ENCODE results near the gene ACAP1.

The ACAP1 gene

GRCh38 chr17:7392696-7393612 is 56.6 kb downstream of the ACAP1 start:
- DNase-seq: no peak

GRCh38 chr17:7393613-7394451 is 57.5 kb downstream of the ACAP1 start:
- peak; percentile 60 to 74 (median 68) for DNase-seq

DNA sequence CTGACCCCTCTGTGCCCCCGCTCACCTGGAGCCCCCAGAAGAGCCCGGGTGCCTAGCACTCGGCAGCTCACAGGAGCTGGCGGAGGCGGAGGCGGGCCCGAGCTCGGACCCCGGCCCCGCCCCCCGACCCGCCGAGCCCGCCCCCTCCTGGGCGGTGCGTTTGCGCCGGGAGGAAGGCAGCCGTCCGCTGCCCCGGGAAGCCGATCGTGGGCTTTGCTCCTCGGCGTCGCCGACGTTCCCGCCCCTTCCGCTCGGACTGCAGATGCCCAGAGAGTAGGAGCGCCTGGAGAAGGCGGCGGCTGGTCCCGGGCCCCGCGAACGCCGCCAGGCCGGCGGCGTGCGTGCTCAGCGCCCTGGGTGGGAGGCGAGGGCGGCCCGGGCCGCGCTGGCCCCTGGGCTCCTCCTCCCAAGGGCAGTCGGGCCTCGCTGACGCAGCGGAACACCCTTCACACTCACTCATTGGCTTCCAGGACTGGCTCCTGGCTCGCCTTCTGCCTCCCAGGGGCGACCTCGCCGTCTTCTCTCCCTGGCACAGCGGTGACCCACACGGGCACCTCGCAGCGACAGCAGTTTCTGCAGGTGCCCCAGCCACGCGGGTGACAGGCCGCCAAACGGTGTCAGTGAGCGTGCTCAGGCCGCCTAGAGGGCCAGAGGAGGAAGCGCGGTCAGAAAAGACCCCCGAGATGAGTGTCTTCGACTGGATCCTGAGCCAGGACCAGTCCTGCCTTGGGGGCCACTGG is 58.3 kb downstream of the ACAP1 start, which contains the start of gene PLSCR3:
PLSCR3 (minus strand) TSS at position 74 of the 740 bp plus-strand sequence. CDS start 415 bp downstream, outside the sequence.
- DNase-seq: peak; percentile 67 to 81 (median 72)

- DNase-seq: no peak
Observed at GRCh38 chr17:7396147-7396546, 59.8 kb downstream of the ACAP1 start.

- no peak for DNase-seq
Observed at GRCh38 chr17:7398612-7399011, 62.3 kb downstream of the ACAP1 start.
